Sigmoid colon (tissue), 4 donors: ENCODE results near the gene CCNJ.

Experiments
- CTCF ChIP-seq, 4 experiments: fragments of 450-650 bp in 3 of 4; fragments of 200-600 bp in 1 of 4; IDR thresholded peaks; one replicate each; pipeline ENCODE4 v1.5.1; 2016 to 2019; ENCODE audit warnings: antibody characterized with exemption in 4 of 4, mild to moderate bottlenecking in 3 of 4, moderate library complexity in 2 of 4
- EP300 ChIP-seq, 4 donors: sonication (generic); formaldehyde crosslinking; IDR thresholded peaks; one replicate each; pipeline ENCODE4 v1.6.1; 2017; ENCODE audit warnings: antibody characterized with exemption in 4 of 4
- POLR2A ChIP-seq, 2 donors: fragments of 450-650 bp; IDR thresholded peaks; one replicate each; pipeline ENCODE4 v1.6.1; 2016; ENCODE audit warnings: antibody characterized with exemption in 2 of 2, mild to moderate bottlenecking in 2 of 2, moderate library complexity in 2 of 2
- POLR2AphosphoS5 ChIP-seq, 4 donors: sonication (generic); formaldehyde crosslinking; IDR thresholded peaks; one replicate each; pipeline ENCODE4 v1.6.1; 2017; ENCODE audit warnings: antibody characterized with exemption in 4 of 4

DNA sequence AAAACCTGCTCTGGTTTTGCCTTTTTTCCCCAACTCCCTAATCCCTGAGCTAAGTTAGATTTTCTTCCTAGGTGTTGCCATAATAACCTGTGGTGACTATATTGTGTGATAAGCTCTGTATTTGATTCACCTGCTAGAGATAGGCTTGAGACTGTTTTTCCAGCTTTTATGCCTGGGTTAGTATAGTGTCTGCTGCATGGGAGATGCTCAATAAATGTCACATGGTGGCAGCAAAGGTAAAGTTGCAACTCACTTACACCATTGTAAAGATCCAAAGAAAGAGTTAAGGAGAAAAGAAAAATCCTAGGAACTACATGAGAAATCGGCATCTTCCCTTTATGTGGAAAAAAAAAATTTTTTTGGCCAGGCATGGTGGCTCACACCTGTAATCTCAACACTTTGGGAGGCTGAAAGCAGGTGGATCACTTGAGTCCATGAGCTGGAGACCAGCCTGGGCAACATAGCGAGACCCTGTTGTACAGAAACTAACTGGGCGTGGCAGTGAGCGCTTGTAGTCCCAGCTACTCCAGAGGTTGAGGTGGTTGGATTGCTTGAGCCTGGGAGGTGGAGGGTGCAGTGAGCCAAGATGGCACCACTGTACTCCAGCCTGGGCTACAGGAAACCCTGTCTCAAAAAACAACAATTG, 3.7 kb downstream of the CCNJ start:
- TF ChIP-seq CTCF (IDR thresholded peaks at IDR 0.05) (no peak), POLR2A (IDR thresholded peaks at IDR 0.05) (no peak), EP300 (IDR thresholded peaks at IDR 0.05) (no peak), POLR2AphosphoS5 (IDR thresholded peaks at IDR 0.05) (no peak)
